Tongue (tissue), 2 donors: ENCODE data around the gene IPPK. TPM values are rescaled to one million over a fixed set of nuclear protein-coding genes. Genes with fewer than 3 reads are reported as not detected.
"Not testable (repeated sequence)": the region's sequence is repeated elsewhere in the genome, so short reads cannot be mapped to it uniquely, and the experiment has no call there.

Experiments used
- DNase-seq: peaks from one replicate; pipeline ENCODE4 v3.0.0-alpha.2; 2015
- total RNA-seq: library from RNA; depleted of rRNA; stranded (reverse); fragments of >200 nt; gene quantifications from one replicate; pipeline ENCODE4 v1.2.3, GENCODE V29; 2014

IPPK gene
- total RNA-seq, 1 donor from 2014 or later: 12.1 TPM

GRCh38 chr9:92637326-92637725 lies 32.6 kb downstream of the IPPK start:
- DNase-seq: no peak

DNA sequence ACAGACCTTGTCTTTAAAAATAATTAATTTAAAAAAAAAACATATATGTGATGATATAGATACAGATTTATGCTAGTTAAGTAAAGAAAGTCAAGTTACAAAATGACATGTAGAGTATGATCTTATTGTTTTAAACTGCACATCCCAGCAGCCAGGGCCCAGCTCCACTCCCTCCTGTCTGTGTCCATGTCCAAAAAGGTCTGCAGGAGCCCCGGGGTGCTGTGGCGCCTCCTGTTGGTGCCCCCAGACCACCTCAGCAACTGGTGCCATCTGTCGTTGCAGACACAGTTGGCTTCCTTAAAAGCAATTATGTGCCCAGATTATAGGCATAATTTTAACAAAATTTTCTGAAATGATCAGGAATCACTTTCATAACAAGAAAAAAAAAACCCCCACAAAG lies 33.3 kb downstream of the IPPK start:
- DNase-seq: no peak

DNA sequence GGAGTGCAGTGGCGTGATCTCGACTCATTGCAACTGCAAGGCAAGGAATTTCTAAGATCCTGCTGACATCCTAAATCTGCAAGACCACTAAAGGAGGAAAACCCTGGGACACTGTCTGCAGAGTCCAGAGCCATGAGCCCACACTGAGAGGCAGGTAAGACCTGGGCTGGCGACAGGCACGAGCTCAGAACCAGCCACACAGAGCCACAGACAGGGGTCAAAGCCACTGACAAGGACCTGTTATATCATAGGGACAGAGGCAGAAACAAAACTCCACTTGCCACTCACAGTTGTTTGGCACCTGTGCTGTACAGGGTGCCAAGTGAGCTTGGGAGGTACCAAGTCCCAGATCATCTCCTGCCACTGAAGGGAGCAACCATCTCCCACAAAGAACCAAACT lies 34.2 kb downstream of the IPPK start:
- DNase-seq: no peak

DNA sequence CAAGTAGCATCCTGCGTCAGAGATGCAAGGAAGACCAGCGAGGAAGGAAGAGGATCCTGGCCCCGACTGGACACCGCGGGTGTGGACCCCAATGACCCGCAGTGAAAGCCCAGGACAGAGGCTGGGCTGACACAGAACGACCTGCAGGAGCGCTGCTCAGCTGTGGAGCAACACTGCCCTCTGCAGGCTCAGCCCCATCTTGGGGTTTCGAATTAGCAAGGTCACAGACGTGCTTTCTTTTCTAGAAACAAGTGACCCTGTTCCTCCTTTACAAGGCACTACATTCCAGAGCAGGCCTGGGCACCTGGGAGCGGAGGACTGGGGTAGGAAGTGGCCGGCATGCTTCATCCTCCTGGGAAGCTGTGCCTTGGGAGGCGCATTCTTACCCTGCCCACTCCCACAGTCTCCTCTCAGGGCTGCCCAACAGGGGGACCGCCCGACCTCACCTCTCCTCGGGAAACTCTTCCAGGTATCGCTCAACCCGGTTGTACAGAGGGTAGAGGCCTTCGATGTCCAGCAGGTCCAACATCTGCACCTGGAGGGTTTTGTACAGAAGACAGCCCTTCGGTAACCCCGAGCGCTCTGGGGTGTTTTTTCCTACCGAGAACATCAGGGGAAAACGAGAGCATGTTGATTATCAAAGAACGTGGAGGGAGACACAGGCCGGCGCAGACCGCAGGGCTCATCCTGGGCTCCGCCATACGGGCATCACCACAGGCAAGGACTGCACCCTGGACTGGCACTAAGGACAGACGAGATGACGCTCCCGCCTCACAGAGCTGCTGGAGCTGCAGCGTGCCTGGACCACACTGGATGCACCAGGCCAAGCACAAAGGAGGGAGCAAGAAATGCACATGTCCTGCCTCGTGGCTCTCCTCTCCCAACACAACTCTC lies 35.0 kb downstream of the IPPK start:
- DNase-seq: peak; percentile 86

DNA sequence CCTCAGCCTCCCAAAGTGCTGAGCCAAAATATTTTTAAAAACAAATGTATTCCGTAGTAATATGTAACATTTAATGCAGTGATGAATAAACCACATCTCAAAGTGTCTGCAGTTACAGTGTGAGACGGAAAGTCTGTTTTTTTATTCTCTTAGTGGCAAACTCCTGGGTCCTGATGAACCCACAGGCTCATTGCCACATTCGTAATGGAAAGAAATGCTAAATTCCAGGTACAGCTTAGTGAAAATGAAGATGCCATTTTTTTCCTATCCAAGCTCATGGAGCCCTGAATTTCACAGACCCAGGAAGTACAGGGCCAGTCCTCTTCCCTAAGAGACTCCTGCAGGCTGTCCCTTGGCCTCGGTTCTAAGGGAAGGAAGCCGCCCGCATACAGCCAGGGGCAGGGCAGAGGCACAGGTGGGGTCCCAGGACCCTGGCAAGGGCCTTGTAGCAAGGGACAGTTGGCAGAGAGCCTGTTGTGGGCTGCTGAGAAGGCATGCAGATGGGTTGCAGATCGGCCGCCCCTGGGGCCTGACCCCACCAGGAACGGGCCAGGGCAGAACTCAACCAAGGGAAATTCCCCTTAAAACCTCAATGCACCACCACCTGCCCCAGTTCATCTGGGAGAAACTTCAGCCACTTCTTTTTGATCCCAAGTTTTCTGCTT lies 36.2 kb downstream of the IPPK start:
- DNase-seq: no peak

GRCh38 chr9:92632641-92633040 lies 37.3 kb downstream of the IPPK start:
- DNase-seq: peak; percentile 47

GRCh38 chr9:92631452-92632343 lies 38.2 kb downstream of the IPPK start:
- DNase-seq: peak; percentile 78

- DNase-seq: no peak
Observed at GRCh38 chr9:92627651-92628050, 42.3 kb downstream of the IPPK start.

GRCh38 chr9:92626484-92626883 lies 43.4 kb downstream of the IPPK start:
- no peak for DNase-seq

GRCh38 chr9:92623936-92624335 lies 46.0 kb downstream of the IPPK start:
- DNase-seq: not testable (repeated sequence)

- no peak for DNase-seq
Observed at GRCh38 chr9:92620845-92621244, 49.1 kb downstream of the IPPK start.

DNA sequence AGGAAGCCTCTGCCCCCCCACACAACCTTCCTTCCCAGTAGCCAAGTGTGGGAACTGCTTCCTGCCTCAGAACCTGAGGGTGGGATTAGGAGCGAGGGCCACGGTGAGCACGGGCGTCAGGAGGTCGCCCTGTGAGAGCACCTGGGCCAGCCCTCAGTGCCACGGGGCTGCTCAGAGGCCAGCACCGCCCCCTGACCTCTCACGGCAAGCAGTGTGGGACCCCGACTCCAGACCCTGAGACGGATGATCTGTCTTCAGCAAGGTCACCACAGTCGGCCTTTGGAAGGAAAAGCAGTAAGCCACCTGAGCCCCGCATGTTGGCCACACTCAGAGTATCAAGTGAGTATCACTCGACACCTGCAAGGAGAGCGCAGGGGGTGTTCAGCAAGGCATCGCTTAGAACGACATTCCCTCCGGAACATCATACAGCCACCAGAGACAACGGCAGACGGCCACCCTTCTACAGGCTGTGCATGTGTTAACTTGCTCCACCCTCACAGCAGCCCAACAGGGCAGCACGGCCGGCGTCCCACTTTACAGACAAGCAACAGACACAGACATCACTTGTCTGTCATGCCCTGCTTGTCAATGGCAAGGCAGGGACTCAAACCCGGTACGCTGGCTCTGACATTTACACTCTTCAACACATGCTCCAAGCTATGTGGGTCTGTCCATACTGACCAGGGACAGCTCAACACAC lies 50.2 kb downstream of the IPPK start:
- no peak for DNase-seq

DNA sequence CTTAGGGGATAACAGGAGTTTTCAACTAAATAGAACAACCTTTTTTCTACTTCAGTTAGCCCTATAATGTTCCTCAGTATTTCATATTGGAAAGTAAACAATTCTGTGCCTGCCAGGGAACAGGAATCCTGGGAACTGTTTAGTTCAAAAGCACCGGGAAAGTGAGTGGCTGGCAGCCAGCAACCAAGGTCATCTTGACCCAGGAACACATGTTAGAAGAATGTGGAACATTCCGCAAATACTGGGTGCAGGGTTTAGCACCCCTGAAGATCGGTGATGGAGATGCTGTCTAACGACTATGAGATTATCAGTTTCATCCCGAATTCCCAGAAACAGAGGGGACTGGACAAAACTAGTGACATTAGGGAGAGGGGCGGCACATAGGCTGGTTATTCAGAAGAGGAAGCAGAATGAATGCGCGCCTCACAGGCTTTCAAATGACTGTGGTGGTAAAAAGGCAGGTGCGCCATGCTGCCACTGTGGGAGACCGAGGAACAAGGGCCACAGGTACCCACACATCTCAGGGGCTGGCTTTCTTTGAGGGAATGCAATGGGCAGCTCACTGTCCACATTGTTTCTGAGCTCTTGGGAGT lies 51.2 kb downstream of the IPPK start:
- peak; percentile 35 for DNase-seq

DNA sequence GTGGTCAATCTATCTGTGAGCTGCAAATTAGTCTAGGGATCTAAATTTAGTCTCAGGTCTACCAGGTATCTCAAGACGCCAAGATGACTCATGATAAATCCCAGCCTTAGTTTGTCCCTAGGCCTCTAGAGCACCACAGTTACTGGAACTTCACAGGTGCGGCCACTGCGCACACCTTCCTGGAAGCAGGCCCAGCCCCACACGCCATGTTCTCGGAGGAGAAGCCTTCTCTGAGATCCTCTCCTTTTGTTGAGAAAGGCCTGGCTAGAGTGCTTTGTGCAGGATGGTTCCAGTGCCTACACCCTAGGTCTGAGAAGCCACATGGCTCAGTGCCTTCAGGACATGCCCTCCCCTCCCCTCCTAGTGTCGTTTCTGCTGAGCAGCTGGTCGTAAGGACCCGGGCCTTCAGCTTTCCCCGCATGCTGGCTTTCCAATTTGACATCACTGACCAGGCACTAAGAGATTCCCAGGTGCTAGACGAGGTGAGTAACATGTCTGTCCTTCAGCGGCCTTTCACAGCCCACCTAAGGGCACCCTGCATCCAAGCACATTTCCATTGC lies 51.9 kb downstream of the IPPK start:
- no peak for DNase-seq

DNA sequence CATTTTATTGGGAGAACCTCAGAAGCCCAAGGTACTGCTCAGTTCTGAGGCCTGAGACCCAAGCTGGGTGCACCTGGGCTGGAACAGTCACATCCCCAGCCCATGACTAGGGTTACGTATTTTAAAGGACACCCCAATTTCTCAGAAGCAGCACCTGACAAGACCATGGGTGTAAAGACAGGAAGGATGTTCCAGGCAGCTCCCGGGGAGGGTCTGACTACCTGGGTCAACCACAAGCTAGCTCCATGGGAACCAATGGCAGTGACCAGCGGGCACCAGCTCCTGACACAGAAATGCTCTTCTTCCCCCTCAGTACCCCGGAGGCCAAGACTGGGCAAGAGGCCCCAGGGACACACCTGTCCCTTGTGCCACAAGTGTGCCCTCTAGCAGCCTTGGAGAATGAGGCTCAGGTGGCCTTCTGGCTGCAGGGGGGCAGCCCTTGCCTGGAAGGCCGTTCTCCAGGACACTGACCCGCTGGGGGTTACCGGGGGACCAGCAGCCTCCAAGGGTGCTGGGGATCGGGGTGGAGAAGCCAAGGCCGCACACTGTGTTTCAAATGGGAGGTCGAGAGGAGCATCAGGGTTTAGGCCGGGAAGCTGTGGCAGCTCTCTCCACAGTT lies 52.6 kb downstream of the IPPK start:
- DNase-seq: no peak

DNA sequence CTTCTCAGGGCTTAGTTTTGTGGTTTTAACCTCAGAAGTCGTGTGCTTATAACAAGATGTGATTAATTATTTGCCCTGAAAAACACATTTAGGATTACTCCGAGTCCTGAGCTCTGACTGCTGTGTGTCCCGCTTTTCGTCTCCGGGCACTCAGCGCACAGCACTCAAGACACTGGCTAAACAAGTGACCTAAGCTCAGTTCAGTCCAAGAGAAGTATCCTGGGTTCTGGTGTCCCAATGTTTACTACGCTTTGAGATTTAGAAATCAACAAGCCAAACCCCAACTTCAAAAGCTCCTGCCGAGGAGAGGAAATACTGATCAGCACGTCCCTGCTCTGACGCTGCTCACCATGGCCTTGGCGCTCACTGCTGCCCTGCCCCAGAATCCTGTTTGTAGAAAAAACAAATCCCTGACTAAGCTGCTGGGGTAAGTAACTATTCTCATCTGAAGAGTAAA lies 53.2 kb downstream of the IPPK start:
- peak; percentile 36 for DNase-seq

GRCh38 chr9:92616199-92616641 lies 53.7 kb downstream of the IPPK start:
- DNase-seq: peak; percentile 79

- DNase-seq: no peak
Observed at GRCh38 chr9:92615790-92616189, 54.1 kb downstream of the IPPK start.

GRCh38 chr9:92614763-92615461 lies 55.0 kb downstream of the IPPK start:
- no peak for DNase-seq

DNA sequence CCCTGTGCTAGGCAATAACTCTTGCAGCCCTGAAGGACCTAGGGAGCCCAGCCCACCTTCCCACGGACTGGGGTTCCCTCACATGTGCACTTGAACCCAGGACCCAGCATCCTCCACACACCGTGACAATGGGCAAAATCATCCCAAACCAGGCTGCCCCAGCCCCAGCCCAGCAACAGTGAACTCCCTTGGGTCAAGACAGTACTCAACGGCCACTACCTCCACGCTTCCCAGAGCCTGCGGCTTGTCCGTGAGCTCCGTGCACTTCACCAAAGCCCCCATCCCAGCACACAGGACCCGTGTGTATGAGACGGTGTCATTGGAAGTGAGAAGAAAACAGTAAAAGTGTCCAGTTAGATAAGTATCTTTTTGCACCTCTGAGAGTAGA lies 55.8 kb downstream of the IPPK start:
- DNase-seq: no peak
